Measurements from ENCODE around the gene TMEM119.

DNA sequence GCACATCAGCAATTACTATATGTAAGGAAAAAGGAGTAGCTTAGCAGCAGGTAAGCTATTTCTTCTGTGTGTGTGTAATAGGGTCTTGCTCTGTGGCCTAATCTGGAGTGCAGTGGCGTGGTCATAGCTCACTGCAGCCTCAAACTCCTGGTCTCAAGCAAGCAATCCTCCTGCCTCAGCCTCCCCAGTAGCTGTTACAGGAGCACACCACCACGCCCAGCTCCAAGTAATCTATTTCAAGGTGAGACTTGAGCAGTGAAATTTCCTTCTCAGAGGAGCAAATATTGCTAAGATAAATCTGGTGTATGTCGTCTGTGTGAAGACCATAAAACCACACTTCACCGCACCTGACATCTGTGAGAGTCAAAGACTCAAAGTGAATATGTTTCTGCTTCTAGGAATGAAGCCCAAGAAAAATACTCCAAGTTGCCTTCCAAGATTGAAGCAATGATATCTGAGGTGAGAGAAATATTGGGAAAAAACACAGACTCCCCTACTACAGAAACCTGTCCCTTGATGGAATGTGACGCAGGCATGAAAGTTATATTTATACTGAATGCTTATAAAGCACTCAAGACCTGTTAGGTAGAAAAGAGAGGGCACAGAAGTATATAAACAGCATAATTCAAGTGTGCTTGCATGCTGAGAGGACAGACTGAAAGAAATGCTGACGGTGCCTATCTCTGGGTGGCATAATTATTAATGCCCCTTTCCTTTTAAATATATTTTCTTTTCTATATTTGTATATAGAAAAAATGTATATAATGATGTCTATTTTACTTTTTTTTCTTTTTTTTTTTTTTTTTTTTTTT, 38.3 kb upstream of the TMEM119 start:
- TF ChIP-seq, protein P1, sequence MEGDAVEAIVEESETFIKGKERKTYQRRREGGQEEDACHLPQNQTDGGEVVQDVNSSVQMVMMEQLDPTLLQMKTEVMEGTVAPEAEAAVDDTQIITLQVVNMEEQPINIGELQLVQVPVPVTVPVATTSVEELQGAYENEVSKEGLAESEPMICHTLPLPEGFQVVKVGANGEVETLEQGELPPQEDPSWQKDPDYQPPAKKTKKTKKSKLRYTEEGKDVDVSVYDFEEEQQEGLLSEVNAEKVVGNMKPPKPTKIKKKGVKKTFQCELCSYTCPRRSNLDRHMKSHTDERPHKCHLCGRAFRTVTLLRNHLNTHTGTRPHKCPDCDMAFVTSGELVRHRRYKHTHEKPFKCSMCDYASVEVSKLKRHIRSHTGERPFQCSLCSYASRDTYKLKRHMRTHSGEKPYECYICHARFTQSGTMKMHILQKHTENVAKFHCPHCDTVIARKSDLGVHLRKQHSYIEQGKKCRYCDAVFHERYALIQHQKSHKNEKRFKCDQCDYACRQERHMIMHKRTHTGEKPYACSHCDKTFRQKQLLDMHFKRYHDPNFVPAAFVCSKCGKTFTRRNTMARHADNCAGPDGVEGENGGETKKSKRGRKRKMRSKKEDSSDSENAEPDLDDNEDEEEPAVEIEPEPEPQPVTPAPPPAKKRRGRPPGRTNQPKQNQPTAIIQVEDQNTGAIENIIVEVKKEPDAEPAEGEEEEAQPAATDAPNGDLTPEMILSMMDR (IDR thresholded peaks at IDR 0.05): no peak
- TF ChIP-seq ZFX (IDR thresholded peaks at IDR 0.05; ENCODE audit: borderline replicate concordance): no peak
